HEK293 (cell line): Measurements from ENCODE around the gene CLNS1A.

ENCODE experiments used
- BCL11A ChIP-seq: fragments of 450-650 bp; formaldehyde crosslinking; IDR thresholded peaks from 2 replicates; pipeline ENCODE4 v1.5.1; 2016; ENCODE audit warnings: low read depth, missing biosample characterization, missing genetic modification characterization
- GLI4 ChIP-seq: fragments of 450-650 bp; formaldehyde crosslinking; IDR thresholded peaks from 2 replicates; pipeline ENCODE4 v1.5.1; 2016; ENCODE audit warnings: missing biosample characterization, missing genetic modification characterization
- HOXC10 ChIP-seq: sonication (generic); formaldehyde crosslinking; IDR thresholded peaks from 2 replicates; pipeline ENCODE4 v1.8.1; 2023; ENCODE audit warnings: mild to moderate bottlenecking, missing genetic modification reagents
- KLF8 ChIP-seq: fragments of 450-650 bp; formaldehyde crosslinking; IDR thresholded peaks from 2 replicates; pipeline ENCODE4 v1.5.1; 2016; ENCODE audit warnings: missing biosample characterization, missing genetic modification characterization
- SCRT2 ChIP-seq: fragments of 450-650 bp; formaldehyde crosslinking; IDR thresholded peaks from 2 replicates; pipeline ENCODE4 v1.5.1; 2016; ENCODE audit warnings: missing biosample characterization, missing genetic modification characterization
- TRIM28 ChIP-seq: IDR thresholded peaks from 2 replicates; pipeline ENCODE4 v1.6.1; 2011; ENCODE audit warnings: low read length, control low read depth, borderline replicate concordance
- ZBTB7A ChIP-seq: fragments of 450-650 bp; formaldehyde crosslinking; IDR thresholded peaks from 2 replicates; pipeline ENCODE4 v1.5.1; 2016; ENCODE audit warnings: low read depth, missing biosample characterization, missing genetic modification characterization
- ZFP37 ChIP-seq: fragments of 450-650 bp; formaldehyde crosslinking; IDR thresholded peaks from 2 replicates; pipeline ENCODE4 v1.5.1; 2016; ENCODE audit warnings: missing biosample characterization, missing genetic modification characterization
- ZFP41 ChIP-seq: fragments of 450-650 bp; formaldehyde crosslinking; IDR thresholded peaks from 2 replicates; pipeline ENCODE4 v1.5.1; 2016; ENCODE audit warnings: missing biosample characterization, missing genetic modification characterization, borderline replicate concordance
- ZNF121 ChIP-seq: fragments of 450-650 bp; formaldehyde crosslinking; IDR thresholded peaks from 2 replicates; pipeline ENCODE4 v1.5.1; 2016; ENCODE audit warnings: missing biosample characterization, missing genetic modification characterization
- ZNF302 ChIP-seq: fragments of 450-650 bp; formaldehyde crosslinking; IDR thresholded peaks from 2 replicates; pipeline ENCODE4 v1.5.1; 2016; ENCODE audit warnings: missing biosample characterization, missing genetic modification characterization, low read depth
- ZNF37A ChIP-seq: fragments of 450-650 bp; IDR thresholded peaks from 2 replicates; pipeline ENCODE4 v1.5.1; 2018; ENCODE audit warnings: missing biosample characterization, missing genetic modification characterization
- ZNF423 ChIP-seq: fragments of 450-650 bp; formaldehyde crosslinking; IDR thresholded peaks from 2 replicates; pipeline ENCODE4 v1.5.1; 2016; ENCODE audit warnings: missing biosample characterization, missing genetic modification characterization
- ZNF549 ChIP-seq: fragments of 450-650 bp; IDR thresholded peaks from 2 replicates; pipeline ENCODE4 v1.5.1; 2018; ENCODE audit warnings: missing biosample characterization, missing genetic modification characterization, mild to moderate bottlenecking, inconsistent platforms, moderate library complexity
- ZNF555 ChIP-seq: fragments of 450-650 bp; formaldehyde crosslinking; conservative IDR thresholded peaks from 2 replicates; pipeline ENCODE4 v1.5.1; 2017; ENCODE audit warnings: missing biosample characterization, mild to moderate bottlenecking, missing genetic modification characterization, inconsistent platforms
- ZNF76 ChIP-seq: fragments of 450-650 bp; formaldehyde crosslinking; IDR thresholded peaks from 2 replicates; pipeline ENCODE4; 2016; ENCODE audit warnings: low read depth, missing biosample characterization, missing genetic modification characterization, borderline replicate concordance
- ZSCAN30 ChIP-seq: fragments of 450-650 bp; IDR thresholded peaks from 2 replicates; pipeline ENCODE4 v1.5.1; 2018; ENCODE audit warnings: missing biosample characterization, mild to moderate bottlenecking, missing genetic modification characterization, moderate library complexity
- TF ChIP-seq, protein P1 (sequence below): fragments of 450-650 bp; IDR thresholded peaks from 2 replicates; pipeline ENCODE4 v1.5.1; 2018; ENCODE audit warnings: missing biosample characterization, missing genetic modification characterization
- TF ChIP-seq, protein P2 (sequence below): sonication (generic); formaldehyde crosslinking; IDR thresholded peaks from 2 replicates; pipeline ENCODE4 v1.8.1; 2022; ENCODE audit warnings: mild to moderate bottlenecking, moderate library complexity, missing genetic modification reagents
- TF ChIP-seq, protein P3 (sequence below): fragments of 450-650 bp; formaldehyde crosslinking; IDR thresholded peaks from 2 replicates; pipeline ENCODE4 v1.5.1; 2017; ENCODE audit warnings: missing biosample characterization, missing genetic modification characterization
- TF ChIP-seq, protein P4 (sequence below): fragments of 450-650 bp; formaldehyde crosslinking; IDR thresholded peaks from 2 replicates; pipeline ENCODE4 v1.5.1; 2016; ENCODE audit warnings: missing biosample characterization, missing genetic modification characterization
- TF ChIP-seq, protein P5 (sequence below): fragments of 450-650 bp; formaldehyde crosslinking; optimal IDR thresholded peaks from 2 replicates; pipeline ENCODE3; 2016; ENCODE audit warnings: missing biosample characterization, mild to moderate bottlenecking, missing genetic modification characterization
- TF ChIP-seq, protein P6 (sequence below): fragments of 450-650 bp; formaldehyde crosslinking; IDR thresholded peaks from 2 replicates; pipeline ENCODE4 v1.5.1; 2016; ENCODE audit warnings: missing biosample characterization, missing genetic modification characterization
- TF ChIP-seq, protein P7 (sequence below): fragments of 450-650 bp; formaldehyde crosslinking; IDR thresholded peaks from 2 replicates; pipeline ENCODE4 v1.5.1; 2016; ENCODE audit warnings: missing biosample characterization, missing genetic modification characterization
- TF ChIP-seq, protein P8 (sequence below): fragments of 450-650 bp; formaldehyde crosslinking; IDR thresholded peaks from 2 replicates; pipeline ENCODE4 v1.5.1; 2016; ENCODE audit warnings: missing biosample characterization, missing genetic modification characterization
- TF ChIP-seq, protein P9 (sequence below): fragments of 450-650 bp; formaldehyde crosslinking; IDR thresholded peaks from 2 replicates; pipeline ENCODE4 v1.5.1; 2017; ENCODE audit warnings: missing biosample characterization, missing genetic modification characterization

CLNS1A gene

DNA sequence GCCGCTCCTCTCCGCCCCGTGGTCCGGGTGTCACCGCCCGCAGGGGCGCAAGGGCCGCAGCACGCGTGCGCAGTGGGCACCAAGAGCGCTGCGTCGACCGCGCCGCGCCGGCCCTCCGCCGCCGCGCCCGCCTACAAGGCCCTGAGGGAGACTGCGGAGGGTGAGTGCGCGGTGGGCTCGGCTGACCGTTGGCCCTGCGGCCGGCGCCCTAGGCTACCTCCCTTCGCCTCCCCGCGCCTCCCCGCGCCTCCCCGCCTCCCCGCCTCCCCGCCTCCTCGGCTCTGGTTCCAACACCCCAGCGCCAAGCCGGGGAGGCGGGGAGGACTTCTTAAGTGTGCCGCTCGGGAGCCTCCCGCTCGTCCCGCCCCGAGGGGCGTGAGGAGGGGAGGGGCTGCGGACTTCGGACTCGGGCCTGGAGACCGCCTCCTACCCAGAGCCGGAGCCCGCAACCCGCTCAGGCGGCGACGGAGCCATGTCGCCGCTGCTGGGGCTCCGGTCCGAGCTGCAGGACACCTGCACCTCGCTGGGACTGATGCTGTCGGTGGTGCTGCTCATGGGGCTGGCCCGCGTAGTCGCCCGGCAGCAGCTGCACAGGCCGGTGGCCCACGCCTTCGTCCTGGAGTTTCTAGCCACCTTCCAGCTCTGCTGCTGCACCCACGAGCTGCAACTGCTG, 47.9 kb downstream of the CLNS1A start, which contains the start of gene AQP11 (continued):
- TF ChIP-seq, protein P1, sequence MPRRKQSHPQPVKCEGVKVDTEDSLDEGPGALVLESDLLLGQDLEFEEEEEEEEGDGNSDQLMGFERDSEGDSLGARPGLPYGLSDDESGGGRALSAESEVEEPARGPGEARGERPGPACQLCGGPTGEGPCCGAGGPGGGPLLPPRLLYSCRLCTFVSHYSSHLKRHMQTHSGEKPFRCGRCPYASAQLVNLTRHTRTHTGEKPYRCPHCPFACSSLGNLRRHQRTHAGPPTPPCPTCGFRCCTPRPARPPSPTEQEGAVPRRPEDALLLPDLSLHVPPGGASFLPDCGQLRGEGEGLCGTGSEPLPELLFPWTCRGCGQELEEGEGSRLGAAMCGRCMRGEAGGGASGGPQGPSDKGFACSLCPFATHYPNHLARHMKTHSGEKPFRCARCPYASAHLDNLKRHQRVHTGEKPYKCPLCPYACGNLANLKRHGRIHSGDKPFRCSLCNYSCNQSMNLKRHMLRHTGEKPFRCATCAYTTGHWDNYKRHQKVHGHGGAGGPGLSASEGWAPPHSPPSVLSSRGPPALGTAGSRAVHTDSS (tag by site-specific recombination), result no peak
- TF ChIP-seq TRIM28 (no peak), ZFP37 (tag by site-specific recombination) (no peak), ZNF555 (no peak), GLI4 (tag by site-specific recombination) (no peak), ZNF76 (tag by site-specific recombination) (no peak), KLF8 (tag by site-specific recombination) (peak; percentile 68; the same call in 1 of the 2 replicates), ZSCAN30 (tag by site-specific recombination) (0 out of 2 replicates have a peak, but pooled peaks have one; percentile 12), ZNF37A (tag by site-specific recombination) (no peak), ZNF423 (tag by site-specific recombination) (no peak), ZNF549 (no peak), ZFP41 (tag by site-specific recombination) (no peak), SCRT2 (tag by site-specific recombination) (no peak), BCL11A (no peak), ZNF121 (tag by site-specific recombination) (no peak), ZBTB7A (tag by site-specific recombination) (no peak), ZNF302 (tag by site-specific recombination) (no peak), HOXC10 (CRISPR knock-in tag) (no peak)
- TF ChIP-seq, protein P2, sequence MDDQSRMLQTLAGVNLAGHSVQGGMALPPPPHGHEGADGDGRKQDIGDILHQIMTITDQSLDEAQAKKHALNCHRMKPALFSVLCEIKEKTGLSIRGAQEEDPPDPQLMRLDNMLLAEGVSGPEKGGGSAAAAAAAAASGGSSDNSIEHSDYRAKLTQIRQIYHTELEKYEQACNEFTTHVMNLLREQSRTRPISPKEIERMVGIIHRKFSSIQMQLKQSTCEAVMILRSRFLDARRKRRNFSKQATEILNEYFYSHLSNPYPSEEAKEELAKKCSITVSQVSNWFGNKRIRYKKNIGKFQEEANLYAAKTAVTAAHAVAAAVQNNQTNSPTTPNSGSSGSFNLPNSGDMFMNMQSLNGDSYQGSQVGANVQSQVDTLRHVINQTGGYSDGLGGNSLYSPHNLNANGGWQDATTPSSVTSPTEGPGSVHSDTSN (CRISPR knock-in tag), result peak; percentile 36; the same call in 1 of the 2 replicates
- TF ChIP-seq, protein P3, sequence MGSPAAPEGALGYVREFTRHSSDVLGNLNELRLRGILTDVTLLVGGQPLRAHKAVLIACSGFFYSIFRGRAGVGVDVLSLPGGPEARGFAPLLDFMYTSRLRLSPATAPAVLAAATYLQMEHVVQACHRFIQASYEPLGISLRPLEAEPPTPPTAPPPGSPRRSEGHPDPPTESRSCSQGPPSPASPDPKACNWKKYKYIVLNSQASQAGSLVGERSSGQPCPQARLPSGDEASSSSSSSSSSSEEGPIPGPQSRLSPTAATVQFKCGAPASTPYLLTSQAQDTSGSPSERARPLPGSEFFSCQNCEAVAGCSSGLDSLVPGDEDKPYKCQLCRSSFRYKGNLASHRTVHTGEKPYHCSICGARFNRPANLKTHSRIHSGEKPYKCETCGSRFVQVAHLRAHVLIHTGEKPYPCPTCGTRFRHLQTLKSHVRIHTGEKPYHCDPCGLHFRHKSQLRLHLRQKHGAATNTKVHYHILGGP (tag by site-specific recombination), result no peak
- TF ChIP-seq, protein P4, sequence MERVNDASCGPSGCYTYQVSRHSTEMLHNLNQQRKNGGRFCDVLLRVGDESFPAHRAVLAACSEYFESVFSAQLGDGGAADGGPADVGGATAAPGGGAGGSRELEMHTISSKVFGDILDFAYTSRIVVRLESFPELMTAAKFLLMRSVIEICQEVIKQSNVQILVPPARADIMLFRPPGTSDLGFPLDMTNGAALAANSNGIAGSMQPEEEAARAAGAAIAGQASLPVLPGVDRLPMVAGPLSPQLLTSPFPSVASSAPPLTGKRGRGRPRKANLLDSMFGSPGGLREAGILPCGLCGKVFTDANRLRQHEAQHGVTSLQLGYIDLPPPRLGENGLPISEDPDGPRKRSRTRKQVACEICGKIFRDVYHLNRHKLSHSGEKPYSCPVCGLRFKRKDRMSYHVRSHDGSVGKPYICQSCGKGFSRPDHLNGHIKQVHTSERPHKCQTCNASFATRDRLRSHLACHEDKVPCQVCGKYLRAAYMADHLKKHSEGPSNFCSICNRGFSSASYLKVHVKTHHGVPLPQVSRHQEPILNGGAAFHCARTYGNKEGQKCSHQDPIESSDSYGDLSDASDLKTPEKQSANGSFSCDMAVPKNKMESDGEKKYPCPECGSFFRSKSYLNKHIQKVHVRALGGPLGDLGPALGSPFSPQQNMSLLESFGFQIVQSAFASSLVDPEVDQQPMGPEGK (tag by site-specific recombination), result peak; percentile 48; the same call in 1 of the 2 replicates
- TF ChIP-seq, protein P5, sequence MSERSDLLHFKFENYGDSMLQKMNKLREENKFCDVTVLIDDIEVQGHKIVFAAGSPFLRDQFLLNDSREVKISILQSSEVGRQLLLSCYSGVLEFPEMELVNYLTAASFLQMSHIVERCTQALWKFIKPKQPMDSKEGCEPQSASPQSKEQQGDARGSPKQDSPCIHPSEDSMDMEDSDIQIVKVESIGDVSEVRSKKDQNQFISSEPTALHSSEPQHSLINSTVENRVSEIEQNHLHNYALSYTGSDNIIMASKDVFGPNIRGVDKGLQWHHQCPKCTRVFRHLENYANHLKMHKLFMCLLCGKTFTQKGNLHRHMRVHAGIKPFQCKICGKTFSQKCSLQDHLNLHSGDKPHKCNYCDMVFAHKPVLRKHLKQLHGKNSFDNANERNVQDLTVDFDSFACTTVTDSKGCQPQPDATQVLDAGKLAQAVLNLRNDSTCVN (tag by site-specific recombination), result peak; percentile 56
- TF ChIP-seq, protein P6, sequence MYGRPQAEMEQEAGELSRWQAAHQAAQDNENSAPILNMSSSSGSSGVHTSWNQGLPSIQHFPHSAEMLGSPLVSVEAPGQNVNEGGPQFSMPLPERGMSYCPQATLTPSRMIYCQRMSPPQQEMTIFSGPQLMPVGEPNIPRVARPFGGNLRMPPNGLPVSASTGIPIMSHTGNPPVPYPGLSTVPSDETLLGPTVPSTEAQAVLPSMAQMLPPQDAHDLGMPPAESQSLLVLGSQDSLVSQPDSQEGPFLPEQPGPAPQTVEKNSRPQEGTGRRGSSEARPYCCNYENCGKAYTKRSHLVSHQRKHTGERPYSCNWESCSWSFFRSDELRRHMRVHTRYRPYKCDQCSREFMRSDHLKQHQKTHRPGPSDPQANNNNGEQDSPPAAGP (tag by site-specific recombination), result no peak
- TF ChIP-seq, protein P7, sequence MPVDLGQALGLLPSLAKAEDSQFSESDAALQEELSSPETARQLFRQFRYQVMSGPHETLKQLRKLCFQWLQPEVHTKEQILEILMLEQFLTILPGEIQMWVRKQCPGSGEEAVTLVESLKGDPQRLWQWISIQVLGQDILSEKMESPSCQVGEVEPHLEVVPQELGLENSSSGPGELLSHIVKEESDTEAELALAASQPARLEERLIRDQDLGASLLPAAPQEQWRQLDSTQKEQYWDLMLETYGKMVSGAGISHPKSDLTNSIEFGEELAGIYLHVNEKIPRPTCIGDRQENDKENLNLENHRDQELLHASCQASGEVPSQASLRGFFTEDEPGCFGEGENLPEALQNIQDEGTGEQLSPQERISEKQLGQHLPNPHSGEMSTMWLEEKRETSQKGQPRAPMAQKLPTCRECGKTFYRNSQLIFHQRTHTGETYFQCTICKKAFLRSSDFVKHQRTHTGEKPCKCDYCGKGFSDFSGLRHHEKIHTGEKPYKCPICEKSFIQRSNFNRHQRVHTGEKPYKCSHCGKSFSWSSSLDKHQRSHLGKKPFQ (tag by site-specific recombination), result no peak
- TF ChIP-seq, protein P8, sequence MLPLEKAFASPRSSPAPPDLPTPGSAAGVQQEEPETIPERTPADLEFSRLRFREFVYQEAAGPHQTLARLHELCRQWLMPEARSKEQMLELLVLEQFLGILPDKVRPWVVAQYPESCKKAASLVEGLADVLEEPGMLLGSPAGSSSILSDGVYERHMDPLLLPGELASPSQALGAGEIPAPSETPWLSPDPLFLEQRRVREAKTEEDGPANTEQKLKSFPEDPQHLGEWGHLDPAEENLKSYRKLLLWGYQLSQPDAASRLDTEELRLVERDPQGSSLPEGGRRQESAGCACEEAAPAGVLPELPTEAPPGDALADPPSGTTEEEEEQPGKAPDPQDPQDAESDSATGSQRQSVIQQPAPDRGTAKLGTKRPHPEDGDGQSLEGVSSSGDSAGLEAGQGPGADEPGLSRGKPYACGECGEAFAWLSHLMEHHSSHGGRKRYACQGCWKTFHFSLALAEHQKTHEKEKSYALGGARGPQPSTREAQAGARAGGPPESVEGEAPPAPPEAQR (tag by site-specific recombination), result no peak
- TF ChIP-seq, protein P9, sequence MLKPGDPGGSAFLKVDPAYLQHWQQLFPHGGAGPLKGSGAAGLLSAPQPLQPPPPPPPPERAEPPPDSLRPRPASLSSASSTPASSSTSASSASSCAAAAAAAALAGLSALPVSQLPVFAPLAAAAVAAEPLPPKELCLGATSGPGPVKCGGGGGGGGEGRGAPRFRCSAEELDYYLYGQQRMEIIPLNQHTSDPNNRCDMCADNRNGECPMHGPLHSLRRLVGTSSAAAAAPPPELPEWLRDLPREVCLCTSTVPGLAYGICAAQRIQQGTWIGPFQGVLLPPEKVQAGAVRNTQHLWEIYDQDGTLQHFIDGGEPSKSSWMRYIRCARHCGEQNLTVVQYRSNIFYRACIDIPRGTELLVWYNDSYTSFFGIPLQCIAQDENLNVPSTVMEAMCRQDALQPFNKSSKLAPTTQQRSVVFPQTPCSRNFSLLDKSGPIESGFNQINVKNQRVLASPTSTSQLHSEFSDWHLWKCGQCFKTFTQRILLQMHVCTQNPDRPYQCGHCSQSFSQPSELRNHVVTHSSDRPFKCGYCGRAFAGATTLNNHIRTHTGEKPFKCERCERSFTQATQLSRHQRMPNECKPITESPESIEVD (tag by site-specific recombination), result no peak
